GM12801 (cell line): ENCODE results near the gene XYLT2.

Source experiments
- CTCF ChIP-seq: IDR thresholded peaks from one replicate; pipeline ENCODE4 v1.5.1; 2011; ENCODE audit warnings: control low read depth; ENCODE audit not compliant: insufficient read length; ENCODE audit errors: extremely low read depth

Gene XYLT2

GRCh38 chr17:50314456-50315011 is 31.4 kb upstream of the XYLT2 start:
- no peak for TF ChIP-seq CTCF

- TF ChIP-seq CTCF, result no peak
Measured at GRCh38 chr17:50316016-50316587, 29.8 kb upstream of the XYLT2 start.

- TF ChIP-seq CTCF, result no peak
Measured at GRCh38 chr17:50317121-50317520, 28.8 kb upstream of the XYLT2 start.

- TF ChIP-seq CTCF, result no peak
Measured at GRCh38 chr17:50318501-50319285, 27.2 kb upstream of the XYLT2 start.

GRCh38 chr17:50319306-50320004 is 26.5 kb upstream of the XYLT2 start:
- no peak for TF ChIP-seq CTCF

- no peak for TF ChIP-seq CTCF
Measured at GRCh38 chr17:50322271-50322670, 23.7 kb upstream of the XYLT2 start.

GRCh38 chr17:50323060-50323459 is 22.9 kb upstream of the XYLT2 start:
- no peak for TF ChIP-seq CTCF
